Left ventricle myocardium inferior (tissue), 1 donor: ENCODE results near the gene USHBP1. TPM values are rescaled to one million over a fixed set of nuclear protein-coding genes. Genes with fewer than 3 reads are reported as not detected.

Experiments
- DNase-seq: peaks from one replicate; pipeline ENCODE4 v3.0.0-alpha.2; 2020
- H3K27ac ChIP-seq: fragments of 200-600 bp; replicated peaks from 2 replicates; pipeline ENCODE4 v1.8.0; 2021
- H3K27me3 ChIP-seq: fragments of 200-600 bp; 2 replicates; pipeline ENCODE4 v1.8.0; 2021; ENCODE audit warnings: low read depth
- H3K36me3 ChIP-seq: fragments of 200-600 bp; 2 replicates; pipeline ENCODE4 v1.8.0; 2021
- H3K4me1 ChIP-seq: fragments of 200-600 bp; 2 replicates; pipeline ENCODE4 v1.8.0; 2021
- H3K4me3 ChIP-seq: fragments of 200-600 bp; 2 replicates; pipeline ENCODE4 v1.8.0; 2021; ENCODE audit warnings: mild to moderate bottlenecking, moderate library complexity
- H3K9me3 ChIP-seq: fragments of 200-600 bp; replicated peaks from 2 replicates; pipeline ENCODE4 v1.8.0; 2021
- CTCF ChIP-seq: fragments of 200-600 bp; IDR thresholded peaks from 2 replicates; pipeline ENCODE4 v1.8.0; 2021; ENCODE audit warnings: antibody characterized with exemption, mild to moderate bottlenecking, borderline replicate concordance
- intact Hi-C: fragments of 100-400 bp; cut with micrococcal nuclease; formaldehyde crosslinking; loops from one replicate; pipeline ENCODE4 v1.11.0; 2022
- total RNA-seq: library from RNA; stranded (reverse); fragmentation: NEBNext Ultra II Directional; extraction: Animal tissue kit (Norgen Biotek cat#: 25700); gene quantifications from one replicate; pipeline ENCODE4 v1.2.1, GENCODE V29; 2021
- donor health status: DM: no; HTN: yes; CAD: no; lungs with severe emphysema.

USHBP1 gene
- total RNA-seq, 1 donor from 2014 or later: 7.0 TPM

DNA sequence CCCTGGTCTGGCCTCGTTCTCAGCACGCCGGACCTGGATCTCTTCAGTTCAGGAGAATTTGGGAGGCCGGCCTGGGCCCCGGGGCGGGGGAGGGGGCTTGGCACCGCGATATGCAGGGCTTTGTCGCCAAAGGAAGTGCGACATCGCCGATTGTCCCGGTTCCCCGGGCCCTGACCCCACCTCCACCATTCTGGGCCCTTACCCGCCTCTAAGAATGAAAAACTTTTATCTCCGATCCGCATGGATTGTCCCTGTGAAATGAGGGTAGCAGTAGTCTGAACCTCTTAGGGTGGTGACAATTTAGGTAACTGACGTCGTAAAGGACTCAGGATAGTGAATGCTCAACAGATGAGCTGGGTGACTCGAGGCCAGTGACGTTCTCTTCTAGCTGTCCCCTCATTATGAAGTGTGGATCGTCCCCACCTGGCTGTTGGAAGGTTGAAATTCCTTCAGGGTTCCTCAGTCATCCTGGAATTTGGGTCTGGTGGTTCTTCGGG lies 45.5 kb upstream of the USHBP1 start:
- intact Hi-C loops: no loop called here
- TF ChIP-seq CTCF: no peak
- H3K27me3 ChIP-seq: no peaks in the 10 kb centered on the region
- peaks cover 64% of the 10 kb centered on the region for H3K4me1 ChIP-seq
- peaks cover 19% of the 10 kb centered on the region for H3K36me3 ChIP-seq
- DNase-seq: no peak
- peak overlapping the region; percentile 89 for H3K4me3 ChIP-seq
- H3K27ac ChIP-seq: peak overlapping the region; percentile 84
- H3K9me3 ChIP-seq: no peaks in the 10 kb centered on the region

GRCh38 chr19:17309198-17309964 lies 44.8 kb upstream of the USHBP1 start, which contains the start of gene DDA1:
Gene DDA1, plus strand, starts transcription at chr19:17309563. Its CDS starts 92 bp downstream, at chr19:17309655.
- Histone ChIP-seq H3K9me3 (no peaks in the 10 kb centered on the region), H3K4me1 (peaks cover 70% of the 10 kb centered on the region), H3K27ac (peak within 1 kb of the TSS; percentile 84), H3K36me3 (peaks cover 14% of the 10 kb centered on the region), H3K27me3 (no peaks in the 10 kb centered on the region), H3K4me3 (peak within 1 kb of the TSS; percentile 89)
- DNase-seq: peak; percentile 99
- TF ChIP-seq CTCF: no peak
- intact Hi-C loops: no loop called here

DNA sequence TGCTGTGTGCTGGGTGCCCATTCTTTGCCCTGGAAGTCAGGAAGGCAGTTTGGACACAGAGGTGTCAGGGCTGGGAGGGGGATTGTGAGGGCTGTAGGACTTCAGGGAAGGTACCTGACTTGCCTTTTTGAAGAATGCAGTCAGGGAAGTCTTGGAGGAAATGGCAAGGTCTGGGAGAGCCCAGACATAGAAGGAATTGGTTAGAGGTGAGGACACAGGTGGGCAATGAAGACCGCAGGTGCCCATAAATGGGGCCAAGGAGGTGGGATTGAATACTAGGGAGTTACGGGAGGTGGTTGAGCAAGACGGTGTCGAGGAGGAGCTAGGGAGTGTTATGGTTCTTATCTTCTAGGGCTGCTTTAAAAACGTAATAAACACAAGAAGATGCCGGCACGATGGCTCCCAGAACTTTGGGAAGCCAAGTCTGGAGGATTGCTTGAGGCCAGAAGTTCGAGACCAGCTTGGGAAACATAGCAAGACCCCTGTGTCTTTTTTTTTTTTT lies 43.4 kb upstream of the USHBP1 start:
- H3K4me1 ChIP-seq: peaks cover 84% of the 10 kb centered on the region
- no peak for TF ChIP-seq CTCF
- no peaks in the 10 kb centered on the region for H3K9me3 ChIP-seq
- DNase-seq: no peak
- intact Hi-C loops: no loop called here
- no peak overlapping the region for H3K4me3 ChIP-seq
- peaks cover 4% of the 10 kb centered on the region for H3K36me3 ChIP-seq
- no peaks in the 10 kb centered on the region for H3K27me3 ChIP-seq
- H3K27ac ChIP-seq: peak overlapping the region; percentile 98

DNA sequence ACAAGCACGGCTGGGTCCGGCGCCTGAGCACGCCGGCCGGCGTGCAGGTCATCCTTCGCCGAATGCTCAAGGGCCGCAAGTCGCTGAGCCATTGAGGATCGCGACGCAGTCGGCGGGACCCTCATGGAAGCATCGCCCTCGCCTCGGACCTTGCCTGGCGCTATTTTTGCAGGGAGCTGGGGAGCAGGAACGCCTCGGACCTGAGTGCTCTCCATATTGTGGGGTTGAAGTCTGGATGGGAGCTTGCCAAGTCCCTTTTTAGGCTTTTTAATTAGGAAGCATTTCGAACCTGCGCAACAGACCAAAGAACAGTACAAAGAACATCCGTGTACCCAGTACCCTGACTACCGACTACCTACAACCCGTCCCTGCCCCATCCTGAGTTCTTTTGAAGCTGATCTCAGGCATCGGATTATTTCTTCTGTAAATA lies 41.8 kb upstream of the USHBP1 start:
- DNase-seq: no peak
- intact Hi-C loops: no loop called here
- peak overlapping the region; percentile 98 for H3K27ac ChIP-seq

More for the DNA sequence above, 41.8 kb upstream of the USHBP1 start:
- Histone ChIP-seq H3K9me3 (no peaks in the 10 kb centered on the region), H3K36me3 (no peaks in the 10 kb centered on the region), H3K4me1 (peaks cover 82% of the 10 kb centered on the region), H3K4me3 (peak overlapping the region; percentile 87), H3K27me3 (no peaks in the 10 kb centered on the region)
- TF ChIP-seq CTCF: no peak
